Rectal smooth muscle tissue (tissue), 1 donor: ENCODE results near the gene C1D.

Experiments
- H3K27ac ChIP-seq: one replicate; pipeline ENCODE4 v1.7.0; 2013; ENCODE audit warnings: low read depth, low read length, inconsistent platforms
- H3K27me3 ChIP-seq: one replicate; pipeline ENCODE4 v1.7.0; 2013; ENCODE audit warnings: low read length; ENCODE audit not compliant: control insufficient read depth, insufficient read depth
- H3K36me3 ChIP-seq: one replicate; pipeline ENCODE4 v1.7.0; 2013; ENCODE audit warnings: low read length; ENCODE audit not compliant: control insufficient read depth, insufficient read depth
- H3K4me1 ChIP-seq: one replicate; pipeline ENCODE4 v1.7.0; 2013; ENCODE audit warnings: low read length; ENCODE audit not compliant: control insufficient read depth, insufficient read depth
- H3K4me3 ChIP-seq: one replicate; pipeline ENCODE4 v1.7.0; 2013; ENCODE audit warnings: low read length
- H3K9ac ChIP-seq: one replicate; pipeline ENCODE4 v1.7.0; 2013; ENCODE audit warnings: low read length

Gene C1D, protein sequence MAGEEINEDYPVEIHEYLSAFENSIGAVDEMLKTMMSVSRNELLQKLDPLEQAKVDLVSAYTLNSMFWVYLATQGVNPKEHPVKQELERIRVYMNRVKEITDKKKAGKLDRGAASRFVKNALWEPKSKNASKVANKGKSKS

DNA sequence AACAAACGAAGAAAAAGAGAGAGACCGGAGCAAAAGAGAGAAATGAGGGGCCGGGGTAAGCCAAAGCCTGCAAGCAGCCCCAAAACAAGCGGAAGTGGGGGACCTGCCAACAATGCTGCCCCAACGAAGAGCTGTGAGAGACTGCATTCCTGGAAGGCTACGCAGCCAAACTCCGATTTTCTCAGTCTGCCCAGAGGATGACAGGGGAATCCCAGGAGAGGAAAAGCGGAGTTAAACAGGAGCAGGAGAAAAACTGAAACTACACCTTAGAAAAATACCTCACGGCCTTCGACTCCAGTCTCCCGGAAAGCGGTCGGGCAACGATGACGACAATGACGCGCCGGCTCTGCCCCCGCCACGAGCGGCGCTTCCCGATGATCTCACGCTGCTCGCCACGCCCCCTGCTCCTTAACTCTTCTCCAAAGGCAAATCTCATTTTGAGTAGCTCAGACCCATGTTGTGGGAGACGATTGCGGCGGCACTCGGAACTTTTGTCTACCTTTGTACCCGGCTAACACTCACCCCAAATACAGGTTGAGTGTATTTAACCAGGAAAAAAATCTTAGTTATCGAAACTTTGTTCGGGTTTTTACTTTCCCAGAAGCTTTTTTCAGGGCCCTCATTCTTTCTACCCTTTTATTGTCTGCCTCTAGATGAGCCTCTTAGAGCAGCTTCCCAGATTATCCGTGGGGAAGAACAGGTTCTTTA, at the start of gene C1D:
Gene C1D (minus strand): TSS at position 325 of the 708 bp plus-strand sequence. CDS start 15,694 bp downstream, outside the sequence.
- Histone ChIP-seq H3K4me1 (peaks cover 10% of the 10 kb centered on the region), H3K36me3 (no peaks in the 10 kb centered on the region), H3K4me3 (peak within 1 kb of the TSS; percentile 85), H3K9ac (peak within 1 kb of the TSS; percentile 60), H3K27me3 (no peaks in the 10 kb centered on the region), H3K27ac (peak within 1 kb of the TSS; percentile 82)

DNA sequence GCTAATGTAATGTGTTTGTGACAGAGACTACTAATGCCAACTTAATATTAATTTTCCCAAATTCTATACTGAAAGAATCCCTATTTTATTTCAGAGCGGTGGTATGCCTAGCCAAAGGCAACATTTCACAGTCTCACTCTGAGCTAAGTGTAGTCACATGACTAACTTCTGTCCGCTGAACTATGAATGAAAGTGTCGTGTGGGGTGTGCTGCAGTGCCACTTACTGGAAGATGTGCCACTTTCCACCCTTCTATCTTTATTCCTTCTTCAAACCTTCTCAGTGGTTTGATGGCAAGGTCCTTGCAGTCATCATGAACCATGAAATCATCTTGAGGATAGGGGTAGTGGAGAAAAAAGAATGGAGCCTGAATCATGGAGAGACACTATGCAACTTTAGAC, 47.3 kb upstream of the C1D start:
- Histone ChIP-seq H3K27ac (no peak overlapping the region), H3K9ac (no peak overlapping the region), H3K4me3 (no peak overlapping the region), H3K4me1 (no peaks in the 10 kb centered on the region), H3K27me3 (no peaks in the 10 kb centered on the region), H3K36me3 (no peaks in the 10 kb centered on the region)

DNA sequence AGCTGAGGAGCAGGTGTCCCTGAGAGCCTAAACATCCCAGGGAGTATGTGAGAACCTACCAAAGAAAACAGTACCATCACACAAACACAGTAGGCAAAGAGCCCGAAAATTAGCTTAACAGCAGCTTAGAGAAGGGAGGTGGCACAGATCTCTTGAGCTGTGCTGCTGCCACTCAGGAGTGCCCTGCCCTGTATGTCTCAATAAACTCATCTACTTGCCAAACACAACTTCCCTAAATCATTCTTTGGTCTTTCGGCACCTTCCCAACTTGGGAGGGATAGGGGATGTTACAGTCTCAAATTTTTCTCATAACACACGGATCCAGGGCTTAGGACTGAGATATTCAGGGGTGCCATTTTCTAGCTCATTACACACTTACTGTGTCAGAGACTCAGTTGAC, 45.3 kb upstream of the C1D start:
- Histone ChIP-seq H3K4me3 (no peak overlapping the region), H3K36me3 (no peaks in the 10 kb centered on the region), H3K27ac (no peak overlapping the region), H3K9ac (no peak overlapping the region), H3K27me3 (no peaks in the 10 kb centered on the region), H3K4me1 (no peaks in the 10 kb centered on the region)

DNA sequence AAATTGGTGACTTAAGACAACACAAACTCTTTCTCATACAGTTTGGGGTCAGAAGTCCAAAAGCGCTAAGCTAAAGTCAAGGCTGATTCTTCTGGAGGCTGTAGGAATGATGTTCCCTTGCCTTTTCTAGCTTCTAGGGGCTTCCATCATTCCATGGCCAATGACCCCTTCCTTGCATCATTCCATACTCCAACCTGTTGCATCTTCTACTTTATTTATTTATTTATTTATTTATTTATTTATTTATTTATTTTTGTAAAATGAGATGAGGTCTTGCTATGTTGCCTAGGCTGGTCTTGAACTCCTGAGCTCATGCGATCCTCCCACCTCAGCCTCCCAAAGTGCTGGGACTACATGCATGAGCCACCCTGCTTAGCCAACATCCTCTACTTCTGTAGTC, 44.7 kb upstream of the C1D start:
- Histone ChIP-seq H3K4me3 (no peak overlapping the region), H3K27me3 (no peaks in the 10 kb centered on the region), H3K4me1 (no peaks in the 10 kb centered on the region), H3K36me3 (no peaks in the 10 kb centered on the region), H3K27ac (no peak overlapping the region), H3K9ac (no peak overlapping the region)

DNA sequence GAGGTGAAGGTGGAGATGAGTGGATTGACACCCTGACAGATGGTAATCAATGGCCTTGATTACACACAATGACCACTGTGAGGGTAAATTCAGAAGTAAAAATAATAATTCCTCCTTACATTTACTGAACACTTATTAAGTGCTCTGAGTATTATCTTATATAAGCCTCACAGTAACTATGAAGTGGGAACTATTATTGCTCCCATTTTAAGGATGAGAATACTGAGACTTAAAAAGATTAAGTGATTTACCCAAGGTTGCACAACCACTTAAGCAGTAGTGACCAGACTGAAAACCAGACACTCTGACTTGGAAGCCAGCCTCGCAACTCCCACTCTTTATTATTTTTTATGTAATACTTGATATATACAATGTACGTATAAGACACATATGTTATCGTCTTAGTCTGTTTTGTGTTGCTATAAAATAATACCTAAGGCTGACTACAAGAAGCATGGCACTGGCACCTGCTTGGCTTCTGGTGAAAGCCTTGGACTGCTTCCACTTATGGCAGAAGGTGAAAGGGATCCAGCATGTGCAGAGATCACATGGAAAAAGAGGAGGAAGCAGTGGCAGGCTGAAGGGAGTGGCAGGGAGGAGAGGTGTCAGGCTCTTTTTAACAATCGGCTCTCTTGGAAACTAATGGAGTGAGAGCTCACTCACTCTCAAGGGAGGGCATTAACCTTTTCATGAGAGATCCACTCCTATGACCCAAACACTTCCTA, 41.5 kb upstream of the C1D start:
- H3K4me1 ChIP-seq = no peaks in the 10 kb centered on the region

DNA sequence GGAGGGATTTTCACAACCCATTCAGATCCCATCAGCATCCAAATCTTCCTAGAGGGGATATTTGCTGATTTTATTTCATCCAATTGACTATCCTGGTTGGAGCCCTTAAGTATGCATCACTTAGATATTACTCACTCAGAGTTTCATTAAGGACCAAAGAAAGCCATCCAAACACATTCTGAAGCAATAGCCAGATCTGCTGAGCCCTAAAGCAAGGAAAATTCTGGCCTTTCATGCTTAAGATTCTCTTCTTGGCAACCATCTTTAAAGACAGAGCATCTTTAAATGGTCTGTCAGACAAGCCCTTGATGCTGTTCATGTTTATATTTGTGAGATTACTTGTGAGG, 40.9 kb upstream of the C1D start:
- H3K27ac ChIP-seq = no peak overlapping the region
- no peak overlapping the region for H3K9ac ChIP-seq
- no peaks in the 10 kb centered on the region for H3K27me3 ChIP-seq
- H3K36me3 ChIP-seq = no peaks in the 10 kb centered on the region
- H3K4me1 ChIP-seq = no peaks in the 10 kb centered on the region
- H3K4me3 ChIP-seq = no peak overlapping the region

More for the DNA sequence above, 41.5 kb upstream of the C1D start:
- Histone ChIP-seq H3K27ac (no peak overlapping the region), H3K9ac (no peak overlapping the region), H3K36me3 (no peaks in the 10 kb centered on the region), H3K4me3 (no peak overlapping the region), H3K27me3 (no peaks in the 10 kb centered on the region)

DNA sequence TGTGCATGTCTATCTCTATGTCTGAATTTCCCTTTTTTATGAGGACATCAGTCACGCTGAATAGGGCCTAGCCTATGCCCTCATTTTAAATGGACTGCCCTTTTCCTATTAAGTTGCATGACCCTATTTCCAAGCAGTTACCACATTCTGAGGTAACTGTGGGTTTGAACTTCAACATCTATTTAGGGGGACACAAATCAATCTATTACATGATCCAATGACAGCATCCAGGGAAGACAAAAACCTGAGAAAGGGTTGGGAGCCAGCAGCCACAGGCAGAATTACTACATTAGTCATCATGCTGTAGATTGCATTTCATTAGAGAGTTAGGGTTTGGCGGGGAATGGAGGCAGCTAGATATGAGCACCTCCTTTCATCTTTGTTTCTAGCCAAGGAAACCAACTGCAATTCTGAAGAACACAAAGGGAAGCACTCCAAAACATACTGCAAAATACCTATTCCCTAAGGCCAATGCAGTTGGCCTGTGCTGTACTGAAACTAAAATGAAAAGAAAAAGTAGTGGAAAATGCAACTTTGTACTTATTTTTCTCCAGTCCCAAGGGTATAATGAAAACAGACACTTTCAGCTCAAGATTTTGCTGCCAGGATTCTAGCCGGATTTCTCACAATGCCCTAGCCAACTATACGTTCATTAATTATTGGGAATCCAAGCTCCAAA, 40.4 kb upstream of the C1D start:
- Histone ChIP-seq H3K27ac (no peak overlapping the region), H3K36me3 (no peaks in the 10 kb centered on the region), H3K4me1 (no peaks in the 10 kb centered on the region), H3K4me3 (no peak overlapping the region), H3K27me3 (no peaks in the 10 kb centered on the region), H3K9ac (no peak overlapping the region)

DNA sequence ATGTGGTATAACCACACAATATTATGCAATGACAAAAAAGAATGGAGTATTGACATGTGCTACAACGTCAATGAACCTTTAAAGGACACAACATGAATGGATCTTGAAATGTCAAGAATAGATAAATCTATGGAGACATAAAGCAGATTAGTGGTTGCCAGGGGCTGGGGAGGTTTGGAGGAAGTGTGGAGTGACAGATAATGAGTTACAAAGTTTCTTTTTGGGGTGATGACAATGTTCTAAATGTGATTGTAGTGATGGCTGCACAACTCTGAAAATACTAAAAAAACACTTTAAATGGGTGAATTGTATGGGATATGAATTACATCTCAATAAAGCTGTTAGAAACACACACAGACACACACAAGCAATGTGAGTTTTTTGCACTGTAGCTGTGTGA, 37.4 kb upstream of the C1D start:
- no peak overlapping the region for H3K9ac ChIP-seq
- H3K36me3 ChIP-seq = no peaks in the 10 kb centered on the region
- H3K27ac ChIP-seq = no peak overlapping the region
- H3K4me1 ChIP-seq = no peaks in the 10 kb centered on the region
- H3K4me3 ChIP-seq = no peak overlapping the region
- H3K27me3 ChIP-seq = no peaks in the 10 kb centered on the region

DNA sequence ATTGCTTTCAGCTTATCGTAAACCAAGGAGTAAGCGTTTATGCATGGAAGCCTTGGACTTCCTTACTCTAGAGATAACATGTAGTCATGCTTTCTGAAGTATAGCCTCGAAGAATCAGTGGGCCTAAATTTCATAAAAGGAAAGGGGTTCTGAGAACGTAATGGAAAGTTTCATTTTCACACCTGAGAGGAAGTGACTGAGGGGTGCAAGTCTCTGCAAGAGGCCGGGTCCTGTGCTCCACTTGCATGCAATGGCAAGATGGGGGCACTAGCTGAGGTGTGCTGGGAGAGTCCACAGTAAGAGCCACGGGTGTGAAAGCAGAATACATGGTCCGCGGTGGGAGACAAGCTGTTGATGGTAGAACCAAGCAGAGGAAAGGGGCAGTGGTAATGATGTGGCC, 36.5 kb upstream of the C1D start:
- Histone ChIP-seq H3K4me3 (no peak overlapping the region), H3K27me3 (no peaks in the 10 kb centered on the region), H3K9ac (no peak overlapping the region), H3K36me3 (no peaks in the 10 kb centered on the region), H3K4me1 (no peaks in the 10 kb centered on the region), H3K27ac (no peak overlapping the region)

DNA sequence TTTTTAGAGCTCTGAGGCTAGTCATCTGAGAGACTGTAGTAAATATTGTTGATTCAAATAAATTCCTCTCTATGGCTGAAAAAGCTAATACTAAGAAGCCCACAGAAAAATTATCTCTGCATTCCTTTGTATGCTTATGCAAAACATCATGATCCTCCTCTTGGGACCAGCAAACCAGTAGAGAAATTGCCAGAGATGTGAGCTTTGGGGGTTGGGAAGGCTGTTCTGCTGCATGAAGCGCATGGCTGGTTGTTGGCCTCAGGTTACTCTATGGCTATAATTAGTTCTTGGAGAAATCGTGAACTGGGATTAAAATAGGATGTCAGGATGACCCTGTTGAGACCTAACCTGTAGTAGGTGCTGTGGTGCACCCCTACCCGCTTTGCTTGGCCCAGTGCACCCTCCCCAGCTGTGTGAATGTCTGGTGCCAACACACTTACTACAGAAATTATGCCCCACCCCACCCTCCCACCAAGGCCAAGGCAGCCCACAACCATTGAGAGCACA, 35.5 kb upstream of the C1D start:
- Histone ChIP-seq H3K27me3 (no peaks in the 10 kb centered on the region), H3K9ac (no peak overlapping the region), H3K27ac (no peak overlapping the region), H3K36me3 (no peaks in the 10 kb centered on the region), H3K4me3 (no peak overlapping the region), H3K4me1 (no peaks in the 10 kb centered on the region)

DNA sequence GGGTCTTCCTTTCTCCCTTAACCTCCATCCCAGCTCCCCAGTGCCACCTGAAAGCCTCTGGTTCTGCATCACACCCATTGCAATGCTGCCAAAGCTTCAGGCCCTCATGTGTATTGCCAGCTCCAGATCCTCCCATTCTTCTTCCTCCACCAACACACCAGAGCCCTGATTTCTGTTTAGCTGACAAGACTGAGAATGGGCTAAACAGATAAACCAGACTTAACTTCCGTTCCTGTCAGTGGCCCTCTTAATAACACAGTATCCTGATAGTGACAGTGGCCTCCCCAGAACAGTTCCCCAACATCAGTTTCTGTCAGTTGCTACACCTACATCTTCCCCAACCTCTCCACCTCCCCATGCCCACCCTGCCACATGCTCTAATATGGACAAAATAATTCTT, 31.3 kb upstream of the C1D start:
- H3K36me3 ChIP-seq = no peaks in the 10 kb centered on the region
- H3K27me3 ChIP-seq = no peaks in the 10 kb centered on the region
- H3K9ac ChIP-seq = no peak overlapping the region
- H3K27ac ChIP-seq = no peak overlapping the region
- no peak overlapping the region for H3K4me3 ChIP-seq
- H3K4me1 ChIP-seq = no peaks in the 10 kb centered on the region

DNA sequence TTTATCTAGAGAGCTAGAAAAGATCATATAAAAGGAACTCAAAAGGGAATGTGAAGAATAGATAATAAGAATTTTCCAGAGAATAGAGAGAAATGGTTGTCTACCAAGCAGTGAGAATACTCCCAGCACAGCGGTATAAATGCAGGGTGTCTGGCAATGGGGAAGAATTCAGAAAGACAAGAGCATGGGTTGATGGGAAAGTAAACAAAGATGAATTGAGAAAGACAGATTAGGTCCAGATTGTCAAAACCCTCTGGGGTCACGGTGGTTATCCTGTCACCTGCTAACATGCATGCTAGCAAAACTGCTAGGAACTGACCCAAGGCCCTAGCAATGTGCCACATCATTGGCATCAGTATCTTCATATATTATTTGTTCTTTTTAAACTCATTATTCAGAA, 30.8 kb upstream of the C1D start:
- H3K4me3 ChIP-seq = no peak overlapping the region
- H3K27me3 ChIP-seq = no peaks in the 10 kb centered on the region
- no peak overlapping the region for H3K9ac ChIP-seq

More for the DNA sequence above, 30.8 kb upstream of the C1D start:
- Histone ChIP-seq H3K4me1 (no peaks in the 10 kb centered on the region), H3K36me3 (no peaks in the 10 kb centered on the region), H3K27ac (no peak overlapping the region)
